DOHH2 (cell line): ENCODE results near the gene NUTM2F.
"Not testable (repeated sequence)": the region's sequence is repeated elsewhere in the genome, so short reads cannot be mapped to it uniquely, and the experiment has no call there.

ENCODE experiments used
- H3F3A ChIP-seq: fragments of 200-600 bp; sonication (generic), shearing (Covaris generic); 2 replicates; pipeline ENCODE4 v1.6.0; 2016; ENCODE audit warnings: antibody characterized with exemption, mild to moderate bottlenecking; ENCODE audit not compliant: control insufficient read depth, insufficient read depth
- H3K27ac ChIP-seq: fragments of 200-600 bp; sonication (generic); 2 replicates; pipeline ENCODE4 v1.5.1; 2014; ENCODE audit warnings: low read depth, mild to moderate bottlenecking, low read length, moderate library complexity
- H3K27me3 ChIP-seq: fragments of 200-600 bp; sonication (generic); 2 replicates; pipeline ENCODE4 v1.6.1; 2014; ENCODE audit warnings: mild to moderate bottlenecking, low read length, mixed read lengths; ENCODE audit not compliant: control insufficient read depth
- H3K36me3 ChIP-seq: fragments of 200-600 bp; sonication (generic); 2 replicates; pipeline ENCODE4 v1.6.1; 2014; ENCODE audit warnings: mild to moderate bottlenecking, low read length, moderate library complexity, mixed read lengths; ENCODE audit not compliant: control insufficient read depth
- H3K4me1 ChIP-seq: fragments of 200-600 bp; sonication (generic); 2 replicates; pipeline ENCODE4 v1.6.1; 2014; ENCODE audit warnings: mild to moderate bottlenecking, low read length, mixed read lengths; ENCODE audit not compliant: control insufficient read depth
- H3K4me2 ChIP-seq: fragments of 200-600 bp; sonication (generic); 2 replicates; pipeline ENCODE4 v1.6.0; 2014; ENCODE audit warnings: mild to moderate bottlenecking, low read length, moderate library complexity
- H3K4me3 ChIP-seq: fragments of 200-600 bp; sonication (generic); 2 replicates; pipeline ENCODE4 v1.5.1; 2014; ENCODE audit warnings: mild to moderate bottlenecking, low read length, mixed read lengths
- H3K79me2 ChIP-seq: fragments of 200-600 bp; sonication (generic); 2 replicates; pipeline ENCODE4 v1.6.1; 2014; ENCODE audit warnings: mild to moderate bottlenecking, low read length, mixed read lengths; ENCODE audit not compliant: control insufficient read depth
- H3K9me2 ChIP-seq: fragments of 200-600 bp; sonication (generic); replicated peaks from 2 replicates; pipeline ENCODE4 v1.6.1; 2014; ENCODE audit warnings: mild to moderate bottlenecking, low read length, mixed read lengths; ENCODE audit not compliant: control insufficient read depth
- H3K9me3 ChIP-seq: fragments of 200-600 bp; sonication (generic); 2 replicates; pipeline ENCODE4 v1.6.1; 2014; ENCODE audit warnings: antibody characterized with exemption, low read length, mixed read lengths; ENCODE audit not compliant: control insufficient read depth, insufficient read depth
- H4K20me1 ChIP-seq: fragments of 200-600 bp; sonication (generic); 2 replicates; pipeline ENCODE4 v1.6.0; 2014; ENCODE audit warnings: low read depth, mild to moderate bottlenecking, antibody characterized with exemption, low read length, moderate library complexity; ENCODE audit not compliant: control insufficient read depth, insufficient read depth
- CTCF ChIP-seq: fragments of 200-600 bp; sonication (generic); IDR thresholded peaks from one replicate; pipeline ENCODE4 v1.5.1; 2014; ENCODE audit warnings: antibody characterized with exemption, mild to moderate bottlenecking, low read depth, low read length; ENCODE audit not compliant: poor library complexity, severe bottlenecking
- EZH2phosphoT487 ChIP-seq: fragments of 200-600 bp; sonication (generic); IDR thresholded peaks from 2 replicates; pipeline ENCODE4 v1.6.1; 2017; ENCODE audit warnings: borderline replicate concordance, mild to moderate bottlenecking, antibody characterized with exemption, low read length, moderate library complexity, mixed read lengths

Gene NUTM2F

GRCh38 chr9:94280409-94280989 is 47.9 kb downstream of the NUTM2F start:
- no peak for TF ChIP-seq CTCF
- TF ChIP-seq EZH2phosphoT487 = no peak
- H3F3A ChIP-seq = no peaks in the 10 kb centered on the region

GRCh38 chr9:94277885-94278536 is 50.4 kb downstream of the NUTM2F start:
- no peak overlapping the region for H3K4me2 ChIP-seq

More at GRCh38 chr9:94280409-94280989, 47.9 kb downstream of the NUTM2F start:
- Histone ChIP-seq H4K20me1 (no peaks in the 10 kb centered on the region), H3K4me1 (no peaks in the 10 kb centered on the region), H3K27ac (no peak overlapping the region), H3K9me3 (peaks cover 14% of the 10 kb centered on the region; the same call in 1 of the 2 replicates), H3K4me2 (no peak overlapping the region), H3K36me3 (peaks cover 35% of the 10 kb centered on the region), H3K9me2 (no peaks in the 10 kb centered on the region), H3K27me3 (no peaks in the 10 kb centered on the region), H3K4me3 (no peak overlapping the region), H3K79me2 (peaks cover 4% of the 10 kb centered on the region)

GRCh38 chr9:94277029-94277428 is 51.4 kb downstream of the NUTM2F start:
- peaks cover 14% of the 10 kb centered on the region; the same call in 1 of the 2 replicates for H3K9me3 ChIP-seq
- H3K27ac ChIP-seq, H3F3A ChIP-seq, H3K4me3 ChIP-seq, H4K20me1 ChIP-seq, H3K4me1 ChIP-seq, H3K27me3 ChIP-seq, H3K4me2 ChIP-seq, H3K9me2 ChIP-seq: not testable (repeated sequence)
- peaks cover 42% of the 10 kb centered on the region for H3K36me3 ChIP-seq
- peaks cover 31% of the 10 kb centered on the region for H3K79me2 ChIP-seq

More at GRCh38 chr9:94277885-94278536, 50.4 kb downstream of the NUTM2F start:
- Histone ChIP-seq H3K9me3 (peaks cover 14% of the 10 kb centered on the region; the same call in 1 of the 2 replicates), H3K9me2 (no peaks in the 10 kb centered on the region), H3K79me2 (peaks cover 23% of the 10 kb centered on the region), H3K27me3 (no peaks in the 10 kb centered on the region), H3K4me3 (no peak overlapping the region), H3F3A (no peaks in the 10 kb centered on the region), H4K20me1 (no peaks in the 10 kb centered on the region), H3K36me3 (peaks cover 42% of the 10 kb centered on the region), H3K27ac (no peak overlapping the region), H3K4me1 (no peaks in the 10 kb centered on the region)
- TF ChIP-seq EZH2phosphoT487 (no peak), CTCF (no peak)

GRCh38 chr9:94270009-94270408 is 58.4 kb downstream of the NUTM2F start:
- Histone ChIP-seq H4K20me1 (no peaks in the 10 kb centered on the region), H3K27ac (no peak overlapping the region), H3K9me3 (peaks cover 12% of the 10 kb centered on the region; the same call in 1 of the 2 replicates), H3K27me3 (no peaks in the 10 kb centered on the region), H3F3A (no peaks in the 10 kb centered on the region), H3K4me1 (no peaks in the 10 kb centered on the region), H3K4me3 (no peak overlapping the region), H3K36me3 (peaks cover 23% of the 10 kb centered on the region), H3K4me2 (no peak overlapping the region), H3K9me2 (no peaks in the 10 kb centered on the region), H3K79me2 (peaks cover 60% of the 10 kb centered on the region)
- TF ChIP-seq CTCF (no peak), EZH2phosphoT487 (no peak)
